GM18498 (cell line): ENCODE data around the gene MAD1L1.
"Not testable (repeated sequence)": the region's sequence is repeated elsewhere in the genome, so short reads cannot be mapped to it uniquely, and the experiment has no call there.

Source experiments
- ATAC-seq: cut with Tn5 transposase; IDR thresholded peaks from one replicate; pipeline ENCODE4 v1.9.1; 2021; ENCODE audit warnings: mild to moderate bottlenecking, moderate library complexity; ENCODE audit not compliant: unreplicated experiment

The MAD1L1 gene

GRCh38 chr7:1848911-1849311 is 383.8 kb downstream of the MAD1L1 start:
- ATAC-seq = no peak

GRCh38 chr7:1848013-1848640 is 384.6 kb downstream of the MAD1L1 start:
- no peak for ATAC-seq

GRCh38 chr7:1847260-1848001 is 385.3 kb downstream of the MAD1L1 start:
- no peak for ATAC-seq

GRCh38 chr7:1846331-1847065 is 386.2 kb downstream of the MAD1L1 start:
- no peak for ATAC-seq

GRCh38 chr7:1845536-1846311 is 387.0 kb downstream of the MAD1L1 start:
- ATAC-seq = no peak

- ATAC-seq = no peak
These were observed 387.8 kb downstream of the MAD1L1 start for GRCh38 chr7:1844951-1845390.

- ATAC-seq = no peak
These were observed 388.3 kb downstream of the MAD1L1 start for GRCh38 chr7:1844336-1844950.

GRCh38 chr7:1843921-1844335 is 388.8 kb downstream of the MAD1L1 start:
- ATAC-seq = no peak

GRCh38 chr7:1843271-1843861 is 389.4 kb downstream of the MAD1L1 start:
- ATAC-seq = no peak

GRCh38 chr7:1842321-1843221 is 390.2 kb downstream of the MAD1L1 start:
- no peak for ATAC-seq

- not testable (repeated sequence) for ATAC-seq
These were observed 391.3 kb downstream of the MAD1L1 start for GRCh38 chr7:1841286-1842021.

- not testable (repeated sequence) for ATAC-seq
These were observed 392.0 kb downstream of the MAD1L1 start for GRCh38 chr7:1840744-1841143.

- ATAC-seq = no peak
These were observed 393.0 kb downstream of the MAD1L1 start for GRCh38 chr7:1839701-1840100.

GRCh38 chr7:1838911-1839531 is 393.7 kb downstream of the MAD1L1 start:
- ATAC-seq = not testable (repeated sequence)

GRCh38 chr7:1838544-1838872 is 394.2 kb downstream of the MAD1L1 start:
- ATAC-seq = not testable (repeated sequence)

GRCh38 chr7:1837696-1838543 is 394.8 kb downstream of the MAD1L1 start:
- not testable (repeated sequence) for ATAC-seq

- ATAC-seq = not testable (repeated sequence)
These were observed 400.7 kb downstream of the MAD1L1 start for GRCh38 chr7:1831933-1832535.
